Hepatocyte (in vitro differentiated cells): ENCODE measurements around the gene NRSN1.

Experiments used
- EZH2 ChIP-seq: fragments of 200-600 bp; sonication (generic); IDR thresholded peaks from 2 replicates; pipeline ENCODE4 v1.6.1; 2016; ENCODE audit warnings: antibody characterized with exemption, mild to moderate bottlenecking, borderline replicate concordance
- TF ChIP-seq, protein P1 (sequence below): fragments of 200-600 bp; sonication (generic); IDR thresholded peaks from 2 replicates; pipeline ENCODE4 v1.5.1; 2016; ENCODE audit warnings: antibody characterized with exemption, mild to moderate bottlenecking; ENCODE audit not compliant: poor library complexity

DNA sequence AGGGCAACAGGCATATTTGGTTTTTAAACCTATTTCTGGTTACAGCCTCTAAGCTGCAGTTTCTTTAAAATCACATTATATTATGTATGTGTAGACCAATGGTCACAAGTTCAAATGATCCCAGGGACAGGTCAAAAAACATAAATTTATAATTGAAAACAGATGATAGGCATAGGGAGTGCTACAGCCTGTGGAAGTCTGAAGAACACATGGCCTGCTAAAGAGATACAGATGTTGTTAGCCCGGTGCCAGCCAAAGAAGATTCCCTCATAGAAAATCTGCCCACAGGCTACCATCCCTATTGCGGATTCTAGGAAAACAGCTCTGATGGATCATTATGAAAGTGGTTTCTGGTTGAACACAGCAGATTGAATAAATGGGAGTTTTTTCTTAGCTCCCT, 65.3 kb downstream of the NRSN1 start:
- TF ChIP-seq, protein P1, sequence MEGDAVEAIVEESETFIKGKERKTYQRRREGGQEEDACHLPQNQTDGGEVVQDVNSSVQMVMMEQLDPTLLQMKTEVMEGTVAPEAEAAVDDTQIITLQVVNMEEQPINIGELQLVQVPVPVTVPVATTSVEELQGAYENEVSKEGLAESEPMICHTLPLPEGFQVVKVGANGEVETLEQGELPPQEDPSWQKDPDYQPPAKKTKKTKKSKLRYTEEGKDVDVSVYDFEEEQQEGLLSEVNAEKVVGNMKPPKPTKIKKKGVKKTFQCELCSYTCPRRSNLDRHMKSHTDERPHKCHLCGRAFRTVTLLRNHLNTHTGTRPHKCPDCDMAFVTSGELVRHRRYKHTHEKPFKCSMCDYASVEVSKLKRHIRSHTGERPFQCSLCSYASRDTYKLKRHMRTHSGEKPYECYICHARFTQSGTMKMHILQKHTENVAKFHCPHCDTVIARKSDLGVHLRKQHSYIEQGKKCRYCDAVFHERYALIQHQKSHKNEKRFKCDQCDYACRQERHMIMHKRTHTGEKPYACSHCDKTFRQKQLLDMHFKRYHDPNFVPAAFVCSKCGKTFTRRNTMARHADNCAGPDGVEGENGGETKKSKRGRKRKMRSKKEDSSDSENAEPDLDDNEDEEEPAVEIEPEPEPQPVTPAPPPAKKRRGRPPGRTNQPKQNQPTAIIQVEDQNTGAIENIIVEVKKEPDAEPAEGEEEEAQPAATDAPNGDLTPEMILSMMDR: no peak
- TF ChIP-seq EZH2: no peak
